ENCODE measurements around the gene CABLES1. TPM values are rescaled to one million over a fixed set of nuclear protein-coding genes. Genes with fewer than 3 reads are reported as not detected.

The CABLES1 gene
- polyA plus RNA-seq, 1 donor (not counting 4 experiments of a cell fraction or from before 2014, with no cell fraction given), result 1.00 TPM

GRCh38 chr18:23217781-23218180 is 82.5 kb downstream of the CABLES1 start:
- H2AFZ ChIP-seq (ENCODE audit: control insufficient read depth, low read length), result no peak overlapping the region
- H3K9me3 ChIP-seq (ENCODE audit: control insufficient read depth, low read depth, low read length), result no peaks in the 10 kb centered on the region
- H3K36me3 ChIP-seq (ENCODE audit: control insufficient read depth in 2 of 2, extremely low read depth in 1 of 2, insufficient read depth in 2 of 2, low read length in 2 of 2), result no peaks in the 10 kb centered on the region
- no peak overlapping the region for H3K4me2 ChIP-seq (ENCODE audit: control insufficient read depth, extremely low read depth, insufficient read depth, low read depth, low read length)
- FAIRE-seq (no peak), DNase-seq (ENCODE audit: low read depth, low spot score) (no peak)
- H3K27me3 ChIP-seq (ENCODE audit: control insufficient read depth, extremely low read depth, insufficient read depth, low read length), result no peaks in the 10 kb centered on the region
- H4K20me1 ChIP-seq (ENCODE audit: control insufficient read depth, extremely low read depth, insufficient read depth, low read length), result no peaks in the 10 kb centered on the region
- dilution Hi-C loops (cut with MboI; ENCODE audit: extremely low pct_ligation_motif_present, low sequenced_read_pairs), result no loop called here
- peaks cover 5% of the 10 kb centered on the region for H3K4me1 ChIP-seq (ENCODE audit: control insufficient read depth, extremely low read depth, insufficient read depth, low read length)
- no peak overlapping the region for H3K4me3 ChIP-seq (ENCODE audit: control insufficient read depth in 2 of 3, extremely low read depth in 1 of 3, insufficient read depth in 2 of 3, low read depth in 1 of 3, low read length in 3 of 3)
- TF ChIP-seq EZH2 (IDR thresholded peaks at IDR 0.05; ENCODE audit: low read length), result no peak
- no peak for TF ChIP-seq CTCF (optimal IDR thresholded peaks at IDR 0.05 in 1 of 3, IDR thresholded peaks at IDR 0.05 in 1 of 3, conservative IDR thresholded peaks at IDR 0.05 in 1 of 3; ENCODE audit: extremely low read depth in 1 of 3, insufficient read depth in 2 of 3, low read length in 3 of 3)
- no peaks in the 10 kb centered on the region for H3K79me2 ChIP-seq (ENCODE audit: control insufficient read depth, insufficient read depth, low read length)
- H3K27ac ChIP-seq (ENCODE audit: control insufficient read depth, insufficient read depth, low read length), result no peak overlapping the region
- no peak overlapping the region for H3K9ac ChIP-seq (ENCODE audit: control insufficient read depth, extremely low read depth, insufficient read depth, low read length)
- no peaks in the 10 kb centered on the region for H3K9me1 ChIP-seq (ENCODE audit: control insufficient read depth, extremely low read depth, insufficient read depth, low read length)

GRCh38 chr18:23220355-23220754 is 85.1 kb downstream of the CABLES1 start:
- Histone ChIP-seq H3K9me1 (ENCODE audit: control insufficient read depth, extremely low read depth, insufficient read depth, low read length) (no peaks in the 10 kb centered on the region), H3K4me2 (ENCODE audit: control insufficient read depth, extremely low read depth, insufficient read depth, low read depth, low read length) (no peak overlapping the region), H4K20me1 (ENCODE audit: control insufficient read depth, extremely low read depth, insufficient read depth, low read length) (no peaks in the 10 kb centered on the region), H3K36me3 (ENCODE audit: control insufficient read depth in 2 of 2, extremely low read depth in 1 of 2, insufficient read depth in 2 of 2, low read length in 2 of 2) (no peaks in the 10 kb centered on the region), H3K4me1 (ENCODE audit: control insufficient read depth, extremely low read depth, insufficient read depth, low read length) (peaks cover 5% of the 10 kb centered on the region), H3K79me2 (ENCODE audit: control insufficient read depth, insufficient read depth, low read length) (no peaks in the 10 kb centered on the region), H2AFZ (ENCODE audit: control insufficient read depth, low read length) (no peak overlapping the region), H3K9ac (ENCODE audit: control insufficient read depth, extremely low read depth, insufficient read depth, low read length) (no peak overlapping the region), H3K27ac (ENCODE audit: control insufficient read depth, insufficient read depth, low read length) (no peak overlapping the region), H3K9me3 (ENCODE audit: control insufficient read depth, low read depth, low read length) (no peaks in the 10 kb centered on the region), H3K27me3 (ENCODE audit: control insufficient read depth, extremely low read depth, insufficient read depth, low read length) (no peaks in the 10 kb centered on the region), H3K4me3 (ENCODE audit: control insufficient read depth in 2 of 3, extremely low read depth in 1 of 3, insufficient read depth in 2 of 3, low read depth in 1 of 3, low read length in 3 of 3) (no peak overlapping the region)
- no peak for DNase-seq (ENCODE audit: low read depth, low spot score)
- TF ChIP-seq CTCF (optimal IDR thresholded peaks at IDR 0.05 in 1 of 3, IDR thresholded peaks at IDR 0.05 in 1 of 3, conservative IDR thresholded peaks at IDR 0.05 in 1 of 3; ENCODE audit: extremely low read depth in 1 of 3, insufficient read depth in 2 of 3, low read length in 3 of 3), result no peak
- no peak for TF ChIP-seq EZH2 (IDR thresholded peaks at IDR 0.05; ENCODE audit: low read length)
- dilution Hi-C loops (cut with MboI; ENCODE audit: extremely low pct_ligation_motif_present, low sequenced_read_pairs), result no loop called here
- no peak for FAIRE-seq

Measured in keratinocyte (primary cell).